Natural killer cell (primary cell): ENCODE measurements around the gene VWC2. TPM values are rescaled to one million over a fixed set of nuclear protein-coding genes. Genes with fewer than 3 reads are reported as not detected.

ENCODE experiments used
- ATAC-seq, 3 donors: fragments of 150-1000 bp in 2 of 3; fragments of 200-7000 bp in 1 of 3; cut with Tn5 transposase; 1 replicate in 1 of 3; 2 replicates in 2 of 3; pipeline ENCODE4 v1.10.0; 2021; ENCODE audit warnings: mild to moderate bottlenecking in 2 of 3, moderate library complexity in 2 of 3
- DNase-seq, 2 donors: peaks; one replicate each; pipeline versions ENCODE4 v3.0.0 to v3.0.0-alpha.2; 2013 to 2021; ENCODE audit warnings: mixed read lengths in 1 of 2
- H3K27ac ChIP-seq: one replicate; pipeline ENCODE4 v1.5.1; 2013; ENCODE audit warnings: mild to moderate bottlenecking, low read length
- H3K27me3 ChIP-seq: one replicate; pipeline ENCODE4 v1.6.1; 2013; ENCODE audit warnings: low read length; ENCODE audit not compliant: control insufficient read depth, insufficient read depth
- H3K36me3 ChIP-seq: one replicate; pipeline ENCODE4 v1.6.1; 2013; ENCODE audit warnings: low read length; ENCODE audit not compliant: control insufficient read depth, insufficient read depth
- H3K4me1 ChIP-seq: one replicate; pipeline ENCODE4 v1.6.1; 2013; ENCODE audit warnings: low read length; ENCODE audit not compliant: control insufficient read depth, insufficient read depth
- H3K4me3 ChIP-seq: one replicate; pipeline ENCODE4 v1.5.1; 2013; ENCODE audit warnings: low read length
- H3K9me3 ChIP-seq: one replicate; pipeline ENCODE4 v1.6.1; 2013; ENCODE audit warnings: low read length; ENCODE audit not compliant: control insufficient read depth, insufficient read depth
- H3K27ac Mint-ChIP-seq, 2 donors: one replicate each; pipeline ENCODE4 v1.8.0; 2022; ENCODE audit warnings: mild to moderate bottlenecking in 2 of 2, mixed read lengths in 2 of 2, moderate library complexity in 1 of 2
- H3K27me3 Mint-ChIP-seq, 2 donors: one replicate each; pipeline ENCODE4 v1.8.0; 2022; ENCODE audit warnings: low read depth in 2 of 2, mixed read lengths in 2 of 2
- H3K36me3 Mint-ChIP-seq: one replicate; pipeline ENCODE4 v1.8.0; 2022; ENCODE audit warnings: mixed read lengths
- H3K4me1 Mint-ChIP-seq, 2 donors: one replicate each; pipeline ENCODE4 v1.8.0; 2022; ENCODE audit warnings: mixed read lengths in 2 of 2
- H3K4me3 Mint-ChIP-seq: one replicate; pipeline ENCODE4 v1.8.0; 2022; ENCODE audit warnings: mild to moderate bottlenecking, moderate library complexity, mixed read lengths
- H3K9me3 Mint-ChIP-seq, 2 donors: one replicate each; pipeline ENCODE4 v1.8.0; 2022; ENCODE audit warnings: mixed read lengths in 2 of 2
- CTCF ChIP-seq: fragments of 200-600 bp; IDR thresholded peaks from one replicate; pipeline ENCODE4 v1.8.0; 2022; ENCODE audit warnings: antibody characterized with exemption
- WGBS: methylation state at CpG from one replicate; pipeline ENCODE4 v1.1.7; 2013; ENCODE audit warnings: missing lambda C conversion rate; ENCODE audit not compliant: insufficient coverage; 5-methylcytosine and 5-hydroxymethylcytosine counted together
- intact Hi-C: fragments of 100-400 bp; cut with micrococcal nuclease; formaldehyde crosslinking; loops from one replicate; pipeline ENCODE4 v1.14.2; 2022
- total RNA-seq, 4 donors: library from RNA; stranded (reverse); fragments of 120-200 nt in 1 of 4; gene quantifications; one replicate each; pipeline versions ENCODE4 v1.2.3 to v1.2.4, GENCODE V29; 2013 to 2022

VWC2 gene
- total RNA-seq, 3 donors from 2014 or later (not counting 1 experiment from before 2014, with no cell fraction given): not detected

- WGBS: 49% methylated on average over 10 of the region's 11 CpGs
- no peak overlapping the region for H3K4me3 ChIP-seq
- no peaks in the 10 kb centered on the region for H3K4me1 ChIP-seq
- intact Hi-C loops: no loop called here
- Mint-ChIP-seq H3K4me3 (no peak overlapping the region), H3K4me1 (no peaks in the 10 kb centered on the region), H3K27me3 (peaks cover 0 to 2% of the 10 kb centered on the region in 2 donors), H3K36me3 (no peaks in the 10 kb centered on the region), H3K9me3 (no peaks in the 10 kb centered on the region), H3K27ac (no peak overlapping the region)
- TF ChIP-seq CTCF: no peak
- ATAC-seq (no peak), DNase-seq (peak in 1 of 2 donors; percentile 23)
- no peaks in the 10 kb centered on the region for H3K9me3 ChIP-seq
- no peaks in the 10 kb centered on the region for H3K36me3 ChIP-seq
- H3K27ac ChIP-seq: no peak overlapping the region
- H3K27me3 ChIP-seq: no peaks in the 10 kb centered on the region
Measured at GRCh38 chr7:49852619-49853462, 79.4 kb downstream of the VWC2 start.

GRCh38 chr7:49855281-49855980 is 82.0 kb downstream of the VWC2 start:
- no peak overlapping the region for H3K27ac ChIP-seq
- no peak overlapping the region for H3K4me3 ChIP-seq
- Mint-ChIP-seq H3K36me3 (no peaks in the 10 kb centered on the region), H3K27ac (no peak overlapping the region), H3K27me3 (peaks cover 0 to 2% of the 10 kb centered on the region in 2 donors), H3K4me3 (no peak overlapping the region), H3K9me3 (no peaks in the 10 kb centered on the region), H3K4me1 (no peaks in the 10 kb centered on the region)
- H3K4me1 ChIP-seq: no peaks in the 10 kb centered on the region
- H3K9me3 ChIP-seq: no peaks in the 10 kb centered on the region
- H3K27me3 ChIP-seq: no peaks in the 10 kb centered on the region
- no peak for DNase-seq
- intact Hi-C loops: no loop called here
- no peak for TF ChIP-seq CTCF
- 69% methylated on average over 7 of the region's 7 CpGs for WGBS
- ATAC-seq: no peak
- H3K36me3 ChIP-seq: no peaks in the 10 kb centered on the region

DNA sequence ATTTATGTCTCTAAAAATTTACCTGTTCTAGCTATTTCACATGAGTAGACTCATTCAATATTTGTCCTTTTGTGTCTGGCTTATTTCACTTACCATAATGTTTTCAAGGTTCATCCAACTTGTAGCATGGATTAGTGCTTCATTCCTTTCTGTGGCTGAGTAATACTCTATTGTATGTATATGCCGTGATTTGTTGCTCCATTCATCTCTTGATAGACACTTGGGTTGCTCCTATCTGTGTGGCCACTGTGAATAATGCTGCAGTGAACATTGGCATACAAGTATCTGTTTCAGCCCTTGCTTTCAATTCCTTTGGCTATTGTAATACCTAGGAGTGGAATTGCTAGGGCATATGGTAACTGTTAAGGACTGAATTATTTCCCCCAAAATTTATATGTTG is 86.9 kb downstream of the VWC2 start:
- TF ChIP-seq CTCF: no peak
- 89% methylated on average over 1 of the region's 1 CpG for WGBS
- Histone ChIP-seq H3K4me1 (no peaks in the 10 kb centered on the region), H3K36me3 (no peaks in the 10 kb centered on the region), H3K27me3 (no peaks in the 10 kb centered on the region), H3K4me3 (no peak overlapping the region), H3K9me3 (no peaks in the 10 kb centered on the region), H3K27ac (no peak overlapping the region)
- DNase-seq (no peak), ATAC-seq (no peak)
- Mint-ChIP-seq H3K4me1 (no peaks in the 10 kb centered on the region), H3K36me3 (no peaks in the 10 kb centered on the region), H3K27me3 (peaks cover 0 to under 1% of the 10 kb centered on the region in 2 donors), H3K27ac (no peak overlapping the region), H3K4me3 (no peak overlapping the region), H3K9me3 (no peaks in the 10 kb centered on the region)
- intact Hi-C loops: no loop called here
